ENCODE data around the gene CCDC70.
"Not testable (repeated sequence)": the region's sequence is repeated elsewhere in the genome, so short reads cannot be mapped to it uniquely, and the experiment has no call there.

Gene CCDC70

DNA sequence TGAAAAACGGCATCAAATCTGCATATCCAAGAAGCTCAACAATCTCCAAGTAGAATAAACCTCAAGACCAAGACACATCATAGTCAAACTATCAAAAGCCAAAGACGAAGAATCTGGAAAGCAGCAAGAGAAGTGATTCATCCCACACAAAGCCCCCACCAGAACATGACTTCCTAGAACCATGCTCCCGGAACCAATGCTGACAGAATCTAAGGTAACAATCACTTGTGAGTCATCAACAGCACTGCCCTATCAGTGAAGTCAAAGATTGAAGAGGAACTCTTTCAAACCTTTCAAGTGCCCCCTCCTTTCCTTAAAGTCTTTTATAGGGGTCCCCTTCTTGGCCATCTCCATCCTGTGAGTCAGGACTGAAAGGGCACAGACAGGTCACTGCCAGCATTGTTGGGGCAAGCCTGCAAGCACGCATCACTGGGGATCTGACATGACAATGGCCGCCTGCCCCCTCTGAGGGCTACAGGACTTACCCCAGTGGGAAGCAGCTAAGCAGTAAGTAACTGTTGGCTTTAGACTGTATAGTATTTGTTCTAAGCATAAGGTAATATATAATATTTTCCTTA is at the start of gene CCDC70:
TSS of gene CCDC70 (plus strand) at position 247 of the 578 bp plus-strand sequence. CDS start 3,443 bp downstream, outside the sequence.
- no peak for DNase-seq

- DNase-seq, result no peak
Measured at GRCh38 chr13:51814071-51814470, 47.7 kb upstream of the CCDC70 start.

- DNase-seq, result peak; percentile 76
Measured at GRCh38 chr13:51814825-51815650, 46.7 kb upstream of the CCDC70 start.

GRCh38 chr13:51815848-51816247 is 45.9 kb upstream of the CCDC70 start:
- no peak for DNase-seq

- no peak for DNase-seq
Measured at GRCh38 chr13:51816604-51817249, 45.0 kb upstream of the CCDC70 start.

DNA sequence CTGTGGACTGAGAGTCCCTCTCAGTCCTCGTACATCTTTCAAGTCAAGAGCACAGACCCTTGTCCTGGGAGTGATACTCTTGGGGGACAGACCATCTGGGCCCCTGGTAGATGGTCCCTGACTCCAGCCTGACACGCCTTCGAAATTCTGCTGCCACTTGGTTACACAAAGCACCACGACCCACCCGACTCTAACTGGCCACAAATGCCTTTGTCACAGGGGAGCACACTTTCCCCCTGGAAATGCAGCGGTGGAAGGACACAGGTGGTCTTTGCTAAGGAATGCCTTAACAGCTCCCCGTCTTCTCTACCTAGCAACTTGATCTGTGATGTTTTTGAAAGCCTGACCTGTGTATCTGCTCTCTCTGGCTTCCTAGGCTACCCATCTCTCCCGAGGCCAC is 44.1 kb upstream of the CCDC70 start:
- no peak for DNase-seq

DNA sequence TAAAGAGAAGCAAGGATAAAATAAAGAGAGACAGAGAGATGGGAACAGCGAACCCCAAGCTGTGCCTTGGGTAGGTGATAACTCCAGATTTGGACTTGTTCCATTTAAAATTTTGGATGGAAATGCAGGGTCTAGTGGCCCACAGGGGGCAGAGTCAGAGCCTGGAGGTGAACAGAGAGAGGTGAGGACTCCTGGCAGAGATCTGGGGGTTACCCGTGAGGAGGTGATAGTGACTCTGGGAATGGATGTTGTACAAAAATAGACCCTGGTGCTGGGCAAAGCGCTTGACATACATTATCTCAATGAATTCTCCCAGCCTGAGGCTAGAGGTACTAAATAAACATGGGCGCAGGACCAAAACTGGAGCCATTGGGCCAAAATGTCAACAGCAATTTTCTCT is 43.5 kb upstream of the CCDC70 start:
- no peak for DNase-seq

DNA sequence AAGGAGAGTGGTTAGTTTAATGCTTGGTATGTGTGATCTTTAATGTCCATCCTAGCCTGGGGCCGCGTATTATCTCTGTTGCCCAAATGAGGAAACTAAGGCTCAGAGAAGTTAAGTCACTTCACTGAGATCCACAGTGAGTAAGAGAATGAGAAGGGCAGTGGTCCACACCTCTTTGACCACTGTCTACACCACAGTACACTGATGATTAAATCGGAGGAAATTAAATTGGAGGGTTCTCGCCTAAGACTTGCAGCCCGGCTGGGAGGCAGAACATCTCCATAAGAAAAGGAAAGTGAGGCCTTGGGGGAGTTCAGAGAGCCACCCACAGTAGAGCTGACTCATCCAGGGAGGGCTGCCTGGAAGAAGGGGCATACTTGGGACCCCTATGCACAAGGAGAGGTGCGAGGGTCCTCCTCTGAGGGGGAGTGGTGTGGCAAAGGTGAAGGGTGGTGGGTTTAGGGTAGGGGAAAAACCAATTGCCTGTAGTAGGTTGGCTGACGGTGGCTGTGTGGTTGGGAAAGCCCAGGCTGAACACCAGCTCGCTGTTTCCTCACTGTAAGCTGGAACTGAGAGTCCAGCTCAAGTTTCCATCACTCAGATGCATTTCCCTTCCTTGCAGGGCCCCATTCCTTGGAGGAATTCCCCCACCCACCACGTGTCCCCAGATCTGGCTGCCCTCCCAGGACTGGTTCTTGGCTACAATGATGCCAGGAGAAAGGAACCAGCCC is 42.8 kb upstream of the CCDC70 start:
- DNase-seq, result no peak

DNA sequence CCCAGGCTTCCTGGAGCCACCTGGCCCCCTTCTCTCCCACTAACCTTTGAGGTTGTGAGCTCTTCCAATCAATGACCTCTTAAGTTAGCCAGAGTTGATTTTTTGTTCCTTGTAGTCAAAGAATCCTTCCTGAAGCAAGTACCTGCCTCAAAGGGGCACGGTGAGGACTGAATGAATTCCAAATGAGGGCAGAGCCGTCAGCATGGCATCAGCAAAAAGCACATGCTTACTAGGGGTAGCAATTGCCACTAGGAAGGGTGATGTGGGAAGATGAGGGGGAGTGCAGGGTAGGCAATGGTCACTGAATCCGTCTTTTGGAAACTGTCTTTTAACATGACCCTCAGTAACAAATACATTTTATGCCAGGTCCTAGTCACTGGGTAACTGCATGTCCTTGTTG is 42.2 kb upstream of the CCDC70 start:
- no peak for DNase-seq

GRCh38 chr13:51820016-51820597 is 41.7 kb upstream of the CCDC70 start:
- DNase-seq, result peak; percentile 71

DNA sequence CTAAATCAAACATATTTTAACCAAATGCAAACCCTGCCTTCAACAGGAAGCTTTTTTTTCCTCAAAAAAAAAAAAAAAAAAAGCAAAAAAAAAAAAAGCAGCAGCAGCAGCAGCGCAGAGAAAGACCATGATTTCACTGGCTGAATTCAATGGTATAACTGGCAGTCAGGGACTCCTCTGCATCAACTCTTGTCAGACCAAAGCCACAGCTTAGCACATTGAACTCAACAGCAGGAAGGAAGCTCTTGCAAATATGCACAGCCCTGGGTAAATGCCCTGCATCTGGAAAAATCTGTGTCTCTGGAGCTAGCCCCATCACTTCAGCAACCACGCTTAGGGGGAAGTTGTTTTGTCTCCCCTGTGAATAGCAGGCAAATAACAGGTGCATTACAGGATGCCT is 40.2 kb upstream of the CCDC70 start:
- DNase-seq, result no peak

DNA sequence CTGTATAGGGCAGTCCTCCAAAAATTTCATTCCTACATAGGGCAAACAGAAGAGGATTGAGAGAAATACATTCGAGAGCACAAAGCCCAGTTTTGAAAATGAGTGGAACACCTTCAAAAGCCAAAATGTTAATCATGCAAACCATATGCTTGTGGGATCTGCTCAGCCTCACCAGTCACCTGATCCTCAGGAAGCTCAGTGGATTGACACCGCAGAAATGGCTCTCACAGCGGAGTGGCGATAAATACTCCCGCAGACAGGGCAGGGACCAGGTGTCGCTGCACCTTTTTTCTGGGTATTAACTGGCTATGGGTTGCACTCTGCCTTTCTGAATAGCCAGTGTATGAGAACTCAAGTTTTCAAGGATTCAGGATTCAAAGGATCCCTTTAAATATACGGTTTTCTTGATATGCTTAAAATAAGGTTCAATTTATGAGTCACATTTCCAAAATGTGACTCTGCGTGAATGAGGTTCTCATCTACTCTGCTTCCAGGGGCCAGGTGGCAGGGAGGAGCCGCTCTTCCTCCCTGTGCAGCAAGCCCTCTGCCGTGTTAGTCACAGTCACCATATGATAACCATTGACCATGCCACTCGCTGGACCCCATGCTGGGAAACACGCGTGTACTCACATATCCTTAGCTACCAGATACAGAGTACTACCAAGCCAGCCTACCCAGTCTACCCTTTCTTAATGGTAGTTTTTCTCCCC is 39.5 kb upstream of the CCDC70 start:
- DNase-seq, result no peak

- DNase-seq, result no peak
Measured at GRCh38 chr13:51823359-51823758, 38.4 kb upstream of the CCDC70 start.

DNA sequence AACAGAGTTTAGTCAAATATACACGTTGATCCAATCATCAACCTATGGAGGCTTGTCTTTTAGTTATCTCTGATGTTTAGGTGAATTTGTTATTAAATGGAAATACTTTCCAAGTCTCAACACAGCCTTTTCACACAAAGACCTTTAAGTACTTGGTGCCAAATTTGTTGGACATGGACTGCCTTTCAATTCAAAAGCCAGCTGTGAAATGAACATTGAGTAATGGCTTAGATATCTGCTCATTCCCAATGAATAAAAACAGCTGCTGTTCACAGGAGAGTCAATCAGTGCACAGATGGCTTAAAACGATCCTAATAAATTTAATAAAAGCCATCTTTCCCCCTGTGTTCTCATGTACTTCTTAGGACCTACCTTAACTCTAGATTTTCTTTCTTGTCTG is 37.9 kb upstream of the CCDC70 start:
- no peak for DNase-seq

DNA sequence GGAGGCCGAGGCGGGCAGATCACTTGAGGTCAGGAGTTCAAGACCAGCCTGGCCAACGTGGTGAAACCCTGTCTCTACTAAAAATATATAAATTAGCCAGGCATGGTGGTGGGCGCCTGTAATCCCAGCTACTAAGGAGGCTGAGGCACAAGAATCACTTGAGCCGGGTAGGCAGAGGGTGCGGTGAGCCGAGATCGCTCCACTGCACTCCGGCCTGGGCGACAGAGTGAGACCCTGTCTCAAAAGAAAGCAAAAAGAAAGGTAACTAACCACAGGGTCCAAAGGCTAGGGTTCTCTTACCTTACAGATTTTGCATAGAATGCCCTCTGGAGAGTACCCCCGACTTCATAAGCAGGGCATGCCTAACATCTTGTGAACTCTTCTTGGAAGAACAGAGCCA is 37.1 kb upstream of the CCDC70 start:
- DNase-seq, result not testable (repeated sequence)

GRCh38 chr13:51825165-51825592 is 36.6 kb upstream of the CCDC70 start:
- DNase-seq, result no peak

DNA sequence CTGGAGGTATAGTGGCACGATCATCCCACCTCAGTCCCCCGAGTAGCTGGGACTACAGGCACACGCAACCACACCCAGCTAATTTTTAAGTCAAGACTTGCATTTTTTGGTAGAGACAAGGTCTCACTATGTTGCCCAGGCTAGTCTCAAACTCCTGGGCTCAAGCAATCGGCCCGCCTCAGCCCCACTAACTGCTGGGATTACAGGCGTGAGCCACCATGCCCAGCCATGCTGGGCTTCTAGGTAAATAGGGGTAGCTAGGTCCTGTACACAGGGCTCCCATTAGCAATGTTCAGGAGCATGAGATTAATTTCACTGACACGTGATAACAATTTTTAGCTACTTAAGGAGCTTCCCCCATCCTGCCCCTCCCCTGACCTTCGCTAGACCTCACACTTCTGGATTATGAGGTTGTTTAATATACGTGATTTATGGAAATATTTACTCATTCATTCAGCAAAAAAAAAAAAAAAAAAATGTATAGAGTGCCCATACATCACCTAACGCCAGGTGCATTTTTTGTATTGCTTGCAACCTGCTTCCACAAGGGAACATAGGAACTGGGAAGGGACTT is 36.0 kb upstream of the CCDC70 start:
- no peak for DNase-seq

DNA sequence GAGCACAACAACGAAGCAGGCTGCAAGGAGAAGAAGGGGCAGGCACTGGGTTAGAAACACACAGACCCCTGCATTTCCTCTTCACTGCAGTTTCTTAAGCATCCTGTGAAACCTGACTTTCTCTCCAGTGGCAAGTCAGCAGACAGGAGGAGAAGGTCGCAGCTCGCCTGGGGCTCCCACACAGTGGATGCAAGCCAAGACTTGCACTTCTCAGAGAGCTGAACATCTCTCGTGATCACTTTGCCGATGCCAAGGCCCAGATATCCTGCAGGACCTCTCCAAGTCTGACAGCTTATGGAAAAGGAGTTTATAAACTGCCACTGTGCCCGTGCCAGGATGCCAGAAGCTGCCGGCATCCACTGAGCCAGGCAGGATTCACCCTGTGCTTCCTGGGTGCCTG is 35.2 kb upstream of the CCDC70 start:
- no peak for DNase-seq

DNA sequence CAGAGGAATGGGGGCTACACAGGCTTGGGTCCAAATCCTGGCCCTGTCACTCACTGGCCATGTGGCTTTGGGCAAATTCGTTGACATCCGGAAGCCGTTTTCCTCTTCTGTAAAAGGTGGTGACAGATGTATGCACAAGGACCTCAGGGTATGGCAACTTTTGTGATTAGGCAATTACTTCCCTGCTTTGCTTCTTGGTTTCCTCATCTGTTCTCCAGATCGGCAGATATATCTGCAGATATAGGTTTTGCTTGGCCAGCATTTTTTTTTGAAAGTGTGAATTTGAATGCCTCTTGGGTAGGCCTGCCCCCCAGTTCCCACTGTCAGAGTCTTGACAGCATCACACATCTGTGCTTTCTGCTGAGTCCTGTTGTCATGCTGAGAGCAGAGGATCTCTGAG is 34.5 kb upstream of the CCDC70 start:
- DNase-seq, result no peak

DNA sequence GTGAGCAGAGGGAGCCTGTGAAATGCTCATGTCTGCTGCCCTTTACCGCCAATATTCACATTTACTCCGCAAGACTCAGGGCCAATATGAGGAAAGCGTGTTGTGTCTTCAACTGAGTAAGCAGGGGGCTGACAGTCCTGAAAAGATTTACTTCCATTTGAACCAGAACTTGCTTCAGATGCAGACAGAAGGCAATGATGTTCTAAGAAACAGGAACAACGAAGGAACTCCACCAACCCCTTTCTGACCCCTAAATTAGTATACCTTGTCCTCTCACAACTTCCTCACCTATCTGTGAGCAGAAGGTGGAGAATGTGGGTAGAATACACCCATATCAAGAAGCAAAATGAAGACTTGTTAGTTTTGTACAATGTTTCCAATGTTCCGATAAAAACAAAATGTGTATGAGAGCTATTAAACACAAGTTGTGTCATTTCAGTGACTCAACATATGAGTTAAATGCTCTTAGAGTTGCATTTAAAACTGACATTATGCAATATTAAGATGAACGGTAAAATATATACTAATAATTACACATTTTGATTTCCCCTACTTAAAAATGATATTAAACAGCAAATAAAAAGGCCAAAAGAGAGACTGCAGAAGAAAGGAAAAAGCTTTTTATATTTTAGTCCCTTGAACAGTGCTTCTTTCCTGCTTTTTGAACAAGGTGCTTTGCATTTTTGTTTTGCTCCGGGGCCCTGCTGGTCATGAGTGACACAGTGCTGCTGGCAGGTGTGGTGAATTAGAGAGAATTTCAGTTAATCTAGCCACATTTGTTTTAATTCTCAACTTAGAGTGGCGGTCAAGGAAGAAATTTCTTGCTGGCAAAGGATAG is 32.8 kb upstream of the CCDC70 start:
- DNase-seq, result no peak

GRCh38 chr13:51829568-51829899 is 32.2 kb upstream of the CCDC70 start:
- no peak for DNase-seq
